ENCODE data around the gene NRP2.

Gene NRP2

DNA sequence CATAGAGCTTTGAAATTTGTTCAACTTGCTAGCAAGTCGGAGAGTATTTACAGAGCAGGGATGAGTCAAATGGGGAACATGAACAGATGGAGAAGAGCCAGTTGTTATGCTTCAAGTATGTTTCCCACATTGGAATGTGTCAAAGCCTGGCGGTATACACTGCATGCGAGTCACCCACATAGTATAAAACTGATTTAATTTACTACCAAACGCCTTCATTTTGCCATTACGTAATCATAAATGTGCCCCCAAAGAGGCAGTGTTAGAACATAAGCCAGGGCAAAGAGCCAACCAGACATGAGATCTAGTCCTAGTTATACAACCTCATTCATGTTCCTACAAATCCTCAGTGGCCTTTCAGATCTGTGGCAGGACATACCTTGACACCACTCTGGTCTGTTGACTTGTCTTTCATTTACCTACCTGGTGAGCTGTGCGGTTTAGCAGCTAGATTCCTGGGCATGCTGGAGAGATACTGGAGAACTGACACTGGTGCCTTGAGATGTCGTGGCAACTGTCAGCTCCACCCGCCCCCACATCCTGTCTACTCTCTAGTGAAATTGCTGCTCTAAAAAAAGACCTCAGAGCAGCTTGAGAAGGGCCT is 21.7 kb upstream of the NRP2 start:
- DNase-seq (ENCODE audit: low read depth) = no peak

DNA sequence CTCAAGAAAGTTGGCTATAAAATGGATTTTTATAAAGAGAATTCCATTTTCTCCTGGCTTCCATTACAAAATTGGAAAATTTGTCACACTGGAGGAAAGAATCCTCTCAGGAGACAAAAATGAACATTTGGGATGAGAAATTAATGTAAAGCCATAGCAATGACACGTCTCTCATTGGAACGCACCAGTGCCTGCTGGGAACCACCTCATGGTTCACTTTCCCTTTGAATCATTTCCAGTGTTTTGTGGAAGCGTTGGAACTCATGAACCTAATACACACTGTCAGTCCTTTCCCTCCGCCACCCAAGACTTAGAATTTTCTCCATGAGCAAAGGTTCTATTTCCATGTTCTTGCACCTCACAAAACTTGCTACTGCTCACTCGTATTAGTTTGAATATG is 21.0 kb upstream of the NRP2 start:
- DNase-seq (ENCODE audit: low read depth) = no peak

DNA sequence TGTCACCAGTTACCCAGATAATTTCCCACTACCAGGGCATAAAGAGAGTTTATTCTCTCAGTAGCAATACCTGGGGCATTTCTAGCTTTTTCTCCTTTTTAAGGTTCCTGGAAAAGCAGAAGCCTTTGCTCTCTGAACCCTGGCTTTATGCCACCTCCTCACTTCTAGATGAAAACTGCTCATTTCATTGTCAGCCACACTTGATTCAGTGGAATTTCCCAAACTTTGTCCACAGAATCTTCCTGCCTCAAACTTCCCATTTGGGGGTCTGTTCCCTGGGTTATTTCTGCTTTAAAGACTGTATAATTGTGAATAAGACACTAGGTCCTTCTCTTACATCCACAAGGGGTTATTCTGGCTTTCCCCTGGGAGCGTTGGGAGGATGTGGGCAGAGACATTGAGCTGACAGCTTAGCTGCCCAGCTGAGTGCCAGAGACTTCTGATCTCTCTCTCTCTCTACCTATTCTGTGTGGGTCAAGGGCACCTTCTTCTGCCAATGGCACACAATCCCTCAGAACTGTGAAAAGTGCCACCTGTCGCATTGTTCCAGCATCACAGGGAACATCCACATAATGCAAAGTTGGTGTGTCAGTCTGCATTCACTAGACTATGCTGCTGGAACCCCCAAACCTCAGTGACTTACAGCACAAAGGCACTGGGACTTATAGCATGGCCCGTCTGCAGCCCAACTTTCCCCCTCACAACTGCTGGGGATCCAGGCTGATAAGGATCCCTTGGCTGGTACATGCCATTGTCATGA is 19.9 kb upstream of the NRP2 start:
- DNase-seq (ENCODE audit: low read depth) = no peak

DNA sequence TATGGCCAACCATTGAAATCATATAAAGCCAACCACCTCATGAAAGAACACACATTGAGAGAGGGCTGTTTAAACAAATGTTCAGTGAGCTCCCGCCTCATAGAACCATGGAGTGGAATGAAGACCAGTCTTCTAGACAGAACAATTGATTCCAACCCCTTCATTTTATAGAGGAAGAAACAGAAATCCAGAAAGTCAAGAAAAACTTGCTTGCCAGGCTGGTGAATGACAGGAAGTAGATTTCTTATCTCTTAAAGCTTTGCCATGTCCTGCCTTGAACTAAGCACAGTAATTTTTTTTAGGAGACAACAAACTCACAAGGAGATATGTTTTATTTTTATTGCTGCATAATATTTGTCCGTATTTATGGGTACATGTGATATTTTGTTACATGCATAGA is 16.5 kb upstream of the NRP2 start:
- DNase-seq (ENCODE audit: low read depth) = no peak

DNA sequence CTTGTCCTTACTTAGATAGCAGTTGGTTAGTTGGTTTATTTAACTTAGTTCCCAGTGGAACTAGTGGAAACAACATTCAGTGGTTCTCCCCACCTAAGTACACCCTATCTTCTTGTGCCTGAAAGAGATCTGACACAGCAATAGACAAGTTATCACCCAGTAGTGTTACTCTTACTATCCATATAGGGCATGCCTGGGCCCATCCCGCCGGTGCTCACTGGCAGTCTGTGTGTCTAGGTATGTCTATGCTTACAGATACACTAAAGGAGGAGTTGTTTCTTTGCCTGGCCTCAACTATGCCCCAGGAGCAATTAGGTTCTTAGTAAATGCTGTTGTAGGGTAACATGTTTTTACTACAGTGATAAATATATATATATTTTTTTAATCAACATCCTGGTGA is 12.0 kb upstream of the NRP2 start:
- DNase-seq (ENCODE audit: low read depth) = no peak

DNA sequence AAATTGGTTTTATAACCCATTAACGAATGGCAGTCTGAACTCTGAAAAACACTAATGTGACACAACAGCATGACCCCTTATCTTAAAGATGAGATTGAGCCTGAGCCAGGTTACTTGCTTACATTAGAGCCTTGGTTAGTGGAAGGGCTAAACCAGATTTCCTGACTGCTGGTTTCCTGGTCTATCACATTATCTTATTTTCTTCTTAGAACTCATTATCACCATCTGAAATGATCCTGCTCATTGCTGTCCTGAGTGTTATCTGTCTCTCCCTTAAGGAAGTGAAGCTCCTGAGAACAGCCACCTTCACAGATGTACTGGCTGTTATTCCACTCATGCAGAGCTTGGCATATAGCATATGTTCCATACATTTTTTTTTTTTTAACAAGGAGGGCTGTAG is 9.0 kb upstream of the NRP2 start:
- DNase-seq (ENCODE audit: low read depth) = no peak

DNA sequence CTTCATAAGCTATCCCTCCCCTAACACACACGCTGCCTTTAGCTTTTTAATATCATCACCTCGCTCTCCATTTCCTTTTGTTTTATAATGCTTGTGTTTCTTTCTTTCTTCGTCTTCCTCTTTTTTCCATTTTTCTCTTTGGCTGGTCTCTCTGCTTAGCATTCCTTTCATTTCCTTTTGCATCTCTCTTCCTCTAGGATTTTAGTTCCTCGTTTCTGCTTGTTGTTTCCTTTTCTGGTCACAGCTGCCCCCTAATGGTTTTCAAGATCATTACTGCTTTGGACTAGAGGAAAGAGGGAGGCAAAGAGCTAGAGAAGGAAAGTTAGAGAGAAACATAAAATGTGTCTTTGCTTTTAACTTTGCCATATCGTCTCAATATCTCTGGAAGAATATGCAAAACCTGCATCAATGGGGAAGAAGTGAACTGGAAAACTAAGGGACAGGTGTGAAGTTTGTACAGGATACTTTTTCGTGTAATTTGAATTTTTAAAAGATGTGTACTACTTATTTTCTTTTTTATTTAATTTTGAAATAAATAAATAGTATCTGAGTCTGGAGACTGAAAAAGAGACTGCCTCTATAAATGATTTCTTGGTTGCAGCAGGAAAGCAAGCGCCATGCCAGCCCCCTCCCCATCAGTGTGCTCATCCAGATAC is 6.3 kb upstream of the NRP2 start:
- DNase-seq (ENCODE audit: low read depth) = no peak

DNA sequence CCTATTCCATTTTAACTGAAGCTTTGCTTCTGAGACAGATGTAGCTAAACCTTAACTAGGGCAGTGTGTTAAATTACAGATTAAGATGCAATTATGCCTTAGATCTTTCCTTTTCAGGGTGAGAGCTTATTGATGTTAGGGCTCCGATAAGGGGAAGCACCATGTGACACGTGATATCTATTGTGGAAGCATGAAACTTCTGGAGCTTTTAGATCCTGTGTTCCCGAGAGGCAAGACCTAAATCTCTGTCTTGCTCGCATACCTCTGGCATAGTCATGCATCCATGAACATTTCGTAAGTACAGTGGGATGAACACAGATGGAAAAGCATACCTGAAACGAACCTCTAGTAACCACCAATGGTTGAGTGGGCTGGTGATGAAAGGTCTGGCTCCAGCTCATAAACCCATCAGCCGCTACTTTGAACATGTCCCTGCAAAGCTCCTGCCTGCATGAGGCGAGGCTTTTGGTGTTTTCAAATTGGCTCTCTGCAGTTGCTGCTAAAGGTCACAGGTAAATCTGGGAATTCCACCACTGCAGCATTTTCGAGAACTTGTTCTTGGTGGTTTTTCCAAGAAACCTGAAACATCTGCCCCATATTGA is 3.7 kb upstream of the NRP2 start:
- DNase-seq (ENCODE audit: low read depth) = no peak

DNA sequence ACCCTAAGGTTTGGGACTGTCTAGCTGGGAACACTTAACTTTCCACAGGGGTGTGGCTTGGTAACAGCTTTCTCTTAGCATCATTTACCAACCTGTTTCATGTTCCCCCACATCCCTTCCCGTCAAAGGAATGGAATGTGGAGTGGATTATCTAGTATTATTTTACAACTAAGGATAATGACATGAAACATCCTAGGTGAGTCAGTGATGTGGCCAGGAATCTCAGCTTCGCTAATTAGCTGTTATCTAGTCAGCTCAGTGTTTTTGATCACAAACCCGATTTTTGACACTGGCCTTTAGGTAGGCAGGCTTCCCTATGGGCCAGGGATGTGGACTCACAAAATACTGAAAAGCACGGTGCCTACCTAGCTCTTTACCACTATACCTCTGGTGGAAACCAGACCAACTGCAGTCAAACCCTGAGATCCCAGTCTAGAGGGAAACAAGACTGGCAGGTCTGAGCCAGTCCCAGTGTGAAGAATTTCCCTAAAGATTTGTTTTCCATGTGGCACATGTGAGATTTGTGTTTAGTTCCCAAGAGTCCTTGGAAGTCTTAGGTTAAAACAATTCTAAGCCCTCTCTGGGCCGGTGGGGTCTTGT is 2.8 kb upstream of the NRP2 start:
- DNase-seq (ENCODE audit: low read depth) = no peak

DNA sequence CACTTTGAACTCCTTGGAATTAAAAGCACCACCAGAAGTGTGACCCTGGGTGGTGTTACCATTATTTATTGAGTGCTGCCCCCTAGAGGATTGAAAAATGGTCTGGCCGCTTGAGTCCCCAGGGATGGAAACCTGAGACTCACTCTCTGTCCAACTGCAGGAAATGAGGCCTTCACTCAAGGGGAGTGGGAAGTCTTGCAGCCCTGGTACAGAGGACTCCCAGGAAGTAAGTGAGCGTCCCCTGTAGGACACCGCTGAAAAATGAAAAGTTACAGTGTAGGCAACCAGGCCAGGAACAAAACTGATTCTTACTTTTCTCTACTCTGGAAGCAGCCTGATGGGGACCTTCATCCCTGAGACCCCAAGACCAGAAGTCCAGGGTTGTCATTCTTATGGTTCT is 2.2 kb upstream of the NRP2 start:
- DNase-seq (ENCODE audit: low read depth) = peak; percentile 9

DNA sequence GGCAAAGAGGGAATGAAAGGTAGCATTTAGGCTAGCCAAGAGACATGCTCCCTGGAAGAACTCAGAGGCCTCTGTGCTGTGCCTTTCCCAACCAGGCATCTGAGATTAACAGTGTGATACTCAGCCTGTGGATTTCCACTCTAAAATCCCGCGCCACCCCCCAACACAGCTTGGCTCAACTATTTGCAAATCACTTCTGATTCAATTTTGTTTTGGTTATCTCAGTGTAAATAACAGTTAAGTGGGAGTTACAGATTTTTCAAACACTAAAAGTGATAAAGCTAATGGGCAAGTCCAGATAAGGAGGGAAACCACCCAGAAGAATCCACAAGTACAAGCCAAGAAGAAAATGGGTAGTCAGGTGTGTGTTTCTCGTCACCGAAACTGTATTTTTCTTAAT is 1.4 kb upstream of the NRP2 start:
- no peak for DNase-seq (ENCODE audit: low read depth)

DNA sequence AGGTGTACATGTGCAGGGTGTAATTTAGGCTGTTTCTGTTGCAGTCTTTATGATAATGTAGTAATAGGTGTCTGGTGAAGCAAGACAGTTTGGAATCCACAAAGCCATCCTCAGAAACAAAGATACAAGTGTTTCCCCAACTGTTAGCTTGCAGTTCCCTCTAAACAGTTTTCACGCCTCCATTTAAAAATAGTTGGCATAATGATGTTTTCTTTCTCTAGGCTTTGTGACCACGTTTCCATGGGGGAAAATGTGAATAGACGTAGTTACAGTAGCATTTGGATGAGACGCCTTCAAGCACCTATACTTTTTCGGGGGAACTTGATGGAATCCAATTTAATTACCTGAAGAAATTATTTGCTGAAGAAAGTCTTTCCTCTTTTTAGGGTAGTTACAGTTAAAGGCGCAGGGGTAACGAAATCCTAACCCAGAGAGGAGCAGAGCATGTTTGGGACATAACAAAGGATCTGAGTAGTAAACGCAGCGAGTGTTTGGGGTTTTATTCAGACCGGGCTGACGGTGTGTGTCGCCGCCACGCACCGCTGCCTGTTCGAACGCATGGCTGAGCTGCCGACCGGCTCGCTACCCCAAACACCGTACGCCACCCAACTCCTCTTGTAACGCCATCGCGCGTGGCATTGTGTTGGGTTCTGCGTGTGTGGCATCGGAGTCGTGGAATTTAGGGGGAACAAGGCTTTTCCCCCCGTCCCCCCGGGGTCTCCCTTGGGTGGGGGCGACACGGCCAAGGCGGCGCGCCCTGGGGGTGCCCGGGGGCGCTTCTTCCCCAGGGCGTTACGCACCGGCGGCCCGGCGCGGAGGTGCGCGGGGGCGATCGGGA is 681 bp upstream of the NRP2 start:
- DNase-seq (ENCODE audit: low read depth) = no peak

DNA sequence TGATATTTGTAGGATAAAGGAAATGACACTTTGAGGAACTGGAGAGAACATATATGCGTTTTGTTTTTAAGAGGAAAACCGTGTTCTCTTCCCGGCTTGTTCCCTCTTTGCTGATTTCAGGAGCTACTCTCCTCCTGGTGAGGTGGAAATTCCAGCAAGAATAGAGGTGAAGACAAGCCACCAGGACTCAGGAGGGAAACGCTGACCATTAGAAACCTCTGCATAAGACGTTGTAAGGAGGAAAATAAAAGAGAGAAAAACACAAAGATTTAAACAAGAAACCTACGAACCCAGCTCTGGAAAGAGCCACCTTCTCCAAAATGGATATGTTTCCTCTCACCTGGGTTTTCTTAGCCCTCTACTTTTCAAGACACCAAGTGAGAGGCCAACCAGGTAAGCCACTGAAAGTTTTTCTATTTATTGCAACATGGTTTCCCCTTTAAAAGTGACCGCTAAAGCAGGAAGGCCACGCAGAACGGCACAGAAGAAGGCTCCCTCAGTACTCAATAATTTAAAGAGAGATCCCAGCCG is 735 bp downstream of the NRP2 start:
- no peak for DNase-seq (ENCODE audit: low read depth)

DNA sequence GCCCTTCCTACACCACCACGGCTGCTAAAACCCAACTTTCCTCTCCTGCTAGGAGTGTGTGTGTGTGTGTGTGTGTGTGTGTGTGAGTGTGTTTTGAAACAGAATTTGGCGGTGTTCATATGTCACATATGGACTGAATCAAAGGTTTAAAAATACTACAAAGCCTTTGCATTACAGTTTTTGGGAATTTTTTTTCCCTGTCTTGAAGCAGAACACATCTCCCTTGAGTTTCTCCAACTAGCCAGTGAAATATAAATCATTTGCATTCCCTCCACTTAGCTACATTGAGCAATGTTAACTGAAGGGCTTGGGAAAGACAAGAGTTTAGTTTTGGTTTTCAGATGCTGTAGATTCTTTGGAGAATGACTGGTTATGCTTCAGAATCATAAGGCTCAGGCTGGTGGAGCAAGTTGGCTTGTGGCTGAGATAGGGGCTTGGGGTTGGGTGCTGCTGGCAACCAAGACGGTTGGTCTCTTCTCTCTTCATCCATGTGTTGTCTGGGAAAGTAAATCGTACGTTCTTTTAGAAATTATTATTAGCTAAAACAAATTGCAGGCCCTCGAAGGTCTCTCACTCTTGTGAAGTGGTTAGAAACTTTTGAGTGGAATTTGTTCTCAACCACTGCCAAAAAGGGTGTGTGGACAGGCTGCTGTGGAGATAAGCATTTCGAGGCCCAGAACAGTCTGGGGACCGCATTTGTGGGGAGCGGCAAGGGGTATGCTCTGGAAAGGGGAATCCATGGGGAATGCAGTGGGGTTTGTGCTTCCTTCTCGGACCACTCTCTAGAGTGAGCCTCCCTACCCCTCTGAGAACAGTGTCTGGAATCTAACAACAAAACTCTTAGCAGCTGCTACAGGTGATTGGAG is 1.4 kb downstream of the NRP2 start:
- no peak for DNase-seq (ENCODE audit: low read depth)

DNA sequence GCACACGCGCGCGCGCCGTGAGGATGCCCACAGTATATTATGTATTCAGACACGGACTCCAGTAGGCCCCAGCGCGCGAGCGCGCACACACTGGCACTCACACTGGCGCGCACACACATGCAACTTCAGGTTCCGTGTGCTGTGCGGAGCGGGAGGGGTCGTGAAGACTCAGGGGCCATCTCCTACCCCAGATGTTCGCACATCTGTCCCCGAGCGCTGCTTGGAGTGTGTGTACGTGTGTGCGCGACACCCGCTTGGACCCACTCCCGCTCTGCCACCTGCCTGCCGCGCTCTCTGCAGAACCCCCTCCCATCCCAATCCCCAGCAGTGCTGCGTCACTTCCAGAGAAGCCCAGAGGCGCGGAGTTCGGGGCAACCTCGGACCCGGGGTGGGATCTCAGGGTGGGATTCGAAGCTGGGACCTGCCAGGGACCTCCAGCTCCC is 2.6 kb downstream of the NRP2 start:
- DNase-seq (ENCODE audit: low read depth) = no peak

DNA sequence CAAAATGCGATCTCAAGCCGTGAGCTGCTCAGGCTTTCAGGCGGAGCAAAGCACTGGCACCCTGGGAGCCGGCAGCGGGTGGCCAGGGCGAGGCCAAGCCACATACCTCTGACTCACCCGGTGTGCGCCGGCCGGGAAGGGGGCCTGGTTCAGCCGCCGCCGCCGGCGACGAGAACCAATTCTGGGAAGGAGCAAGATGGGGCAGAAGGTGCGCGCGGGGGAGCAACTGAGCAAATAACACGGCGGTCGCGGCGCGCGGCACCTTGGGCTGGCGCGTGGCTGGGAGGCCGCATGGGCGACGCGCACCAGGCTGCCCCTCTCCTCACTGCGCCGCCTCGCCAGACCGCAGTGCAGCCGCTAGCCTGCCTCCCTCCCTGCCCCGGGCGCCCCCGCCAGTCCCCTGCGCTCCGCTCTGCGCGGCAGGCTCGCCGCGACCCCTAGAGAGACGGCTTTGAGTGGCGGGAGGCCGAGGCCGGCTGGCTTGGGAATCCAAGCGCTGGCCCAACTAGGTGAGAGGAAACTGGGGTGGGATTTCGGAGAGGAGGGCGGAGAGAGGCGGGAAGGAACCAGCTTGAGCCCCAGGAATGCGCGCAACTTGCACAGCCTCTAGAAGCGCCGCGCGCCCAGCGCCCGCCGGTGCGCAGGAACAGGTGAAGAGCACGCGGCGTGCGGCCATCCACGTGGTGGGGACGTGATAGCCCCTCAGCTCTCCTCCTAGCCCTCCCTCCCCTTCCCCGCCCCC is 3.2 kb downstream of the NRP2 start:
- no peak for DNase-seq (ENCODE audit: low read depth)

DNA sequence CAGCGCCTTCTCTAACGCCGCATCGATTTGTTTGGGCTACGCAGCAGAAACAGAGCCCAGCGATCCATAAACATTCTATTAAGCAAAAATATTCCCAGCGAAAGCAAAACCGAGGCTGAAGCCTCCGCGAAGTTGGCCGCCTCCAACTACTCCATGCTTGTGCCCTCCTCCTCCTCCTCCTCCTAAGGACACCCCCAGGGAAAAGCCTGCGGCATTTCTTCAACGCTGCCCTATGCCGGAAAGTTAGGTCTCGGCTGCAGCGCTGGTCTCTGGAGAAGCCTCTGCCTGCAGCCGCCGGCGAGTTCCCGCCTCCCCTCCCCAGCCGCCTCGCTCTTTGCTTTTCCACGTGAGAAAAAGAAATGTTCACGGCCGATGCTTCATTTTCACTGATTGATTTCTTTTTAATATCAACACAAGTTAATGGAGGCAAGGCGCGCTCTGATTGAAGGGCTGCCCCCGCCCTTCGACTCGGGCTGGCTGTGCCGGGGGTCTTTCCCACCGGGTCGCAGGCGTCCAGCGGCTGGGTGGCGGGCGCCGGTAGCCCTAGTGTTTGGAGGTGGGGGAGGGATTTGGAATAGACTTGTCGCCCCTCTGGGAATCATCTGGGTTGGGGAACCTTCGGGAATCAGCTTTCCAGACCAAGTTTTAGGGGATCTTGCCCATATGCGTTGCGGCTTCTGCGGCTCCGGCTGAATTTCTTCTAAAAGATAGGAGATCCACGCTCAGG is 3.9 kb downstream of the NRP2 start:
- DNase-seq (ENCODE audit: low read depth) = no peak

DNA sequence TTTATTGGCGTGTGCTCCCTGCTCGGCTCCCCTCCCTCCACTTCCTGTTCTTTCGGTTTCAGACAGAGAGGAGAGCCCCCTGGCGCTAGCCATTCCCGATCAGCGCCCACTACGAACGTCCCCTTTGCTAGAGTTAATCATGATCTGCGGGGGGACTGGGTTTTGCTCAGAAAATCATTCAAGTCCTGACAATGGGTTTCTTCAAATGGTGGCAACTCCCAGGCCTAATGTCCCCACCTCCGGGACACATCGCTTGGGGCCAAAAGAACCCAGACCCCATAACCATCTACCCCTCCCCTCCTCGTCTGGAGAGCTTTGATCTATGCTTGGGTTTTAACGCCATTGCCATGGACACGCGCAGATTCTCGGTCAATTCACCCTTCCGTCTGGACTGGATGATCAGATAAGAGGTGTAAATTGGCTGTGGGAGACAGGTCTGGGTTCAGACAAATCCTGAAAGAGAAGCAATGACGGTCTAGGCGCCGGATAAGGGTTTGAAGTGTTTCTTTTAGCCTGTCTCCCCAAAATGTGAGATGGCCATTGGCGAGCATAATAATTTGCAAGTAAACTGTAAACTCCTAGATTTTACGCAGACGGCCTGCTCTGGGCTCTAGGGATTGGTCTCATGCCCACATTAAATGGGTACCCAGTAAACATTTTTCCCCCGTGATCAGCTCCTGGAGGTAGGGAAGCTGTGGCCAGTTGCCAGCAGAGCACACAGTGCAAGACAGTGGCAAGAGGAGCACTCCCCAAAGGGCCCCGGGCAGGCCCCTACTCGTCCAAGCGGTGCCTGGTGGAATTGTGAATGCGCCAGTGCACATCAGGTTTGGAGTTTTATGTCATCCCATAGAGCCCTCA is 4.7 kb downstream of the NRP2 start:
- DNase-seq (ENCODE audit: low read depth) = no peak

Measured in stimulated activated CD8-positive, alpha-beta memory T cell treated with anti-CD3 and anti-CD28 coated beads, Interleukin-15, amount 100 ng/mL, for 1 hour (primary cell).